NT2/D1 (cell line): ENCODE measurements around the gene FSD1L.
"Not testable (repeated sequence)": the region's sequence is repeated elsewhere in the genome, so short reads cannot be mapped to it uniquely, and the experiment has no call there.

ENCODE experiments used
- SUZ12 ChIP-seq: IDR thresholded peaks from 2 replicates; pipeline ENCODE4 v1.6.1; 2011; ENCODE audit not compliant: insufficient read length, insufficient read depth; ENCODE audit errors: extremely low read depth
- ZNF274 ChIP-seq: IDR thresholded peaks from 2 replicates; pipeline ENCODE4 v1.6.1; 2011; ENCODE audit warnings: mild to moderate bottlenecking, low read depth, low read length

DNA sequence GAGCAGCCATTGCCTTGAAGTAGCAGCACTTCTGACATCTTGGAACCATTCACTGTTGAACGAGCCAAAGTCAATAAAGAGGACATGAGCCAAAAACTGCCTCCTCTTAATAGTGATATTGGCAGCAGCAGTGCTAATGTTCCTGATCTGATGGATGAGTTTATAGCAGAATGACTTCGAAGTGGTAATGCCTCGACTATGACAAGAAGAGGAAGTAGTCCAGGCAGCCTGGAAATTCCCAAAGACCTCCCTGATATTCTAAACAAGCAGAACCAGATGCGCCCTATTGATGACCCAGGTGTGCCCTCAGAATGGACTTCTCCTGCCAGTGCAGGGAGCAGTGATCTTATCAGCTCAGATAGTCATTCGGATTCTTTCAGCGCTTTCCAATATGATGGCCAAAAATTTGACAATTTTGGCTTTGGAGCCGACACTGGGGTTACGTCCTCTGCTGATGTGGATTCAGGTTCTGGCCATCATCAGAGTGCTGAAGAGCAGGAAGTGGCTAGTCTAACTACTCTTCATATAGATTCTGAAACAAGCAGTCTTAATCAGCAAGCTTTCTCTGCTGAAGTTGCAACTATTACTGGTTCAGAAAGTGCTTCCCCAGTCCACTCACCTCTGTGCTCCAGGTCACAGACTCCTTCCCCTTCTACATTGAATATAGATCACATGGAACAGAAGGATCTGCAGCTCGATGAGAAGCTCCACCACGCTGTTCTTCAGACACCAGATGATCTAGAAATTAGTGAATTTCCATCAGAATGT, 75.0 kb downstream of the FSD1L start:
- TF ChIP-seq ZNF274, SUZ12: not testable (repeated sequence)
